SU-DHL-6 (cell line): Measurements from ENCODE around the gene SPZ1.

Source experiments
- H2AFZ ChIP-seq: fragments of 200-600 bp; sonication (generic); 2 replicates; pipeline ENCODE4 v1.6.1; 2014; ENCODE audit warnings: low read depth, mild to moderate bottlenecking, moderate library complexity, mixed read lengths, antibody characterized with exemption, low read length; ENCODE audit not compliant: severe bottlenecking
- H3F3A ChIP-seq: fragments of 200-600 bp; shearing (Covaris generic); 2 replicates; pipeline ENCODE4 v1.6.0; 2016; ENCODE audit warnings: antibody characterized with exemption, mild to moderate bottlenecking; ENCODE audit not compliant: insufficient read depth
- H3K27ac ChIP-seq: fragments of 200-600 bp; sonication (generic); 2 replicates; pipeline ENCODE4 v1.5.1; 2016; ENCODE audit warnings: low read depth, mild to moderate bottlenecking, low read length, moderate library complexity, mixed read lengths
- H3K27me3 ChIP-seq: fragments of 200-600 bp; sonication (generic), shearing (Covaris generic); 2 replicates; pipeline ENCODE4 v1.6.0; 2014; ENCODE audit warnings: mild to moderate bottlenecking, low read length
- H3K36me3 ChIP-seq: fragments of 200-600 bp; sonication (generic); 2 replicates; pipeline ENCODE4 v1.6.1; 2014; ENCODE audit warnings: mild to moderate bottlenecking, low read length, mixed read lengths
- H3K4me2 ChIP-seq: fragments of 300-600, 200-600 bp; shearing (Covaris generic), sonication (generic); 2 replicates; pipeline ENCODE4 v1.6.0; 2014; ENCODE audit warnings: low read length, low read depth, mild to moderate bottlenecking; ENCODE audit not compliant: poor library complexity, severe bottlenecking
- H3K4me3 ChIP-seq: fragments of 200-600 bp; sonication (generic); 2 replicates; pipeline ENCODE4 v1.5.1; 2014; ENCODE audit warnings: antibody characterized with exemption, low read length, mild to moderate bottlenecking, mixed read lengths; ENCODE audit not compliant: insufficient read depth, poor library complexity, severe bottlenecking
- H3K79me2 ChIP-seq: fragments of 200-600 bp; sonication (generic); 2 replicates; pipeline ENCODE4 v1.6.1; 2014; ENCODE audit warnings: mild to moderate bottlenecking, low read length, moderate library complexity; ENCODE audit not compliant: insufficient read depth
- H3K9ac ChIP-seq: fragments of 200-600 bp; sonication (generic); 2 replicates; pipeline ENCODE4 v1.7.0; 2014; ENCODE audit warnings: mild to moderate bottlenecking, low read length
- H3K9me2 ChIP-seq: fragments of 200-600 bp; sonication (generic); replicated peaks from 2 replicates; pipeline ENCODE4 v1.6.1; 2014; ENCODE audit warnings: low read length; ENCODE audit not compliant: insufficient read depth
- H3K9me3 ChIP-seq: fragments of 200-600 bp; sonication (generic); 2 replicates; pipeline ENCODE4 v1.6.1; 2014; ENCODE audit warnings: low read length, mixed read lengths; ENCODE audit not compliant: insufficient read depth
- H4K20me1 ChIP-seq: fragments of 200-600 bp; sonication (generic); 2 replicates; pipeline ENCODE4 v1.6.1; 2014; ENCODE audit warnings: low read depth, mild to moderate bottlenecking, antibody characterized with exemption, low read length, moderate library complexity, mixed read lengths
- EZH2phosphoT487 ChIP-seq: fragments of 200-600 bp; sonication (generic), shearing (Covaris generic); conservative IDR thresholded peaks from 2 replicates; pipeline ENCODE4 v1.6.1; 2018; ENCODE audit warnings: mild to moderate bottlenecking, antibody characterized with exemption, low read length, moderate library complexity, mixed read lengths
- TF ChIP-seq, protein P1 (sequence below): fragments of 200-600 bp; sonication (generic); IDR thresholded peaks from one replicate; pipeline ENCODE4 v1.5.1; 2017; ENCODE audit warnings: antibody characterized with exemption, mild to moderate bottlenecking, low read length, moderate library complexity; ENCODE audit not compliant: insufficient read depth, poor library complexity, severe bottlenecking

Gene SPZ1

DNA sequence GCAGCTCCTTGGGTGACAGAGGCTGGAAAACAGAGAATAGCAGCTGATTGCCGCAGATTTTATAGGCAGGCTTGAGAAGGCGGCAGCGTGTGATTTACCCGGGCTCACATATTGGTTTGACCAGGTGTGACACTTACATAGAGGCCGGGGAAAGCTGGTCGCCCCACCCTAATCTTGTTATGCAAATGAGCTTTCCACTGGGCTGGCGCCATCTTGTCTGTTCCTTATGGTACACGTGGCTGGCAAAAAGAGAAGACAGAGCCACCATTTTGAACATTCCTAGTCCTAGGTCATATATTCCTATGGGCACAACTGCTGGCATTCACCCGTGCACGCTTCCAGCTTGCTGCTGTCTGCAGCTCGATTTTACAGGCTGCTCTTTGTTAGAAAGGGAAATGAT lies 11.3 kb upstream of the SPZ1 start:
- Histone ChIP-seq H3K27me3 (no peaks in the 10 kb centered on the region), H3K9me3 (no peaks in the 10 kb centered on the region), H3K9ac (no peak overlapping the region), H3K79me2 (no peaks in the 10 kb centered on the region), H3F3A (no peaks in the 10 kb centered on the region), H3K27ac (no peak overlapping the region), H4K20me1 (no peaks in the 10 kb centered on the region), H3K4me3 (no peak overlapping the region), H3K36me3 (no peaks in the 10 kb centered on the region), H3K9me2 (no peaks in the 10 kb centered on the region), H2AFZ (no peak overlapping the region), H3K4me2 (no peak overlapping the region)
- TF ChIP-seq, protein P1, sequence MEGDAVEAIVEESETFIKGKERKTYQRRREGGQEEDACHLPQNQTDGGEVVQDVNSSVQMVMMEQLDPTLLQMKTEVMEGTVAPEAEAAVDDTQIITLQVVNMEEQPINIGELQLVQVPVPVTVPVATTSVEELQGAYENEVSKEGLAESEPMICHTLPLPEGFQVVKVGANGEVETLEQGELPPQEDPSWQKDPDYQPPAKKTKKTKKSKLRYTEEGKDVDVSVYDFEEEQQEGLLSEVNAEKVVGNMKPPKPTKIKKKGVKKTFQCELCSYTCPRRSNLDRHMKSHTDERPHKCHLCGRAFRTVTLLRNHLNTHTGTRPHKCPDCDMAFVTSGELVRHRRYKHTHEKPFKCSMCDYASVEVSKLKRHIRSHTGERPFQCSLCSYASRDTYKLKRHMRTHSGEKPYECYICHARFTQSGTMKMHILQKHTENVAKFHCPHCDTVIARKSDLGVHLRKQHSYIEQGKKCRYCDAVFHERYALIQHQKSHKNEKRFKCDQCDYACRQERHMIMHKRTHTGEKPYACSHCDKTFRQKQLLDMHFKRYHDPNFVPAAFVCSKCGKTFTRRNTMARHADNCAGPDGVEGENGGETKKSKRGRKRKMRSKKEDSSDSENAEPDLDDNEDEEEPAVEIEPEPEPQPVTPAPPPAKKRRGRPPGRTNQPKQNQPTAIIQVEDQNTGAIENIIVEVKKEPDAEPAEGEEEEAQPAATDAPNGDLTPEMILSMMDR: no peak
- TF ChIP-seq EZH2phosphoT487: no peak

DNA sequence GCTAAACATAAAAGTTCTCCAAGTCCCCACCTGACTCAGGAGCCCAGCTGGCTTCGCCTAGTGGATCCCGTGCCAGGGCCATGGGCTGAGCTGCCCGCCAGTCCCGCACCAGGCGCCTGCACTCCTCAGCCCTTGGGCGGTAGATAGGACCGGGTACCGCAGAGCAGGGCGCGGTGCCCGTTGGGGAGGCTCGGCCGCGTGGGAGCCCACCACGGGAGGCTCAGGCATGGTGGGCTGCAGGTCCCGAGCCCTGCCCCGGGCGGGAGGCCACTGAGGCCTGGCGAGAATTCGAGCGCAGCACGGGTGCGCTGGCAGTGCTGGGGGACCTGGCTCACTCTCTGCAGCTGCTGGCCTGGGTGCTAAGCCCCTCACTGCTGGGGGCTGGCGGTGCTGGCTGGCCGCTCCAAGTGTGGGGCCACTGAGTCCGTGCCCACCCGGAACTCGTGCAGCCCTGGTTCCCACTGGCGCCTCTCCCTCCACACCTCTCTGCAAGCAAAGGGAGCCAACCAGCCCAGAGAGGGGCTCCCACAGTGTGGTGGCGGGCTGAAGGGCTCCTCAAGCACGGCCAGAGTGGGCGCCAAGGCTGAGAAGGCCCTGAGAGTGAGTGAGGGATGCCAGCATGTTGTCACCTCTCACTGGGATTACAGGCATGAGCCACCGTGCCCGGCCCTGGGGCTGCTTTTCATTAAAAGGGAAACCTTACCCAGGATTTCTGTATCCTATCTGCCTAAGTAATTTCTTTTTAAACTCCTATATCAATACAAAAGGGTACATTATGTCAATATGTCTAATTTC lies 9.7 kb upstream of the SPZ1 start:
- H3K9me3 ChIP-seq: no peaks in the 10 kb centered on the region
- no peak overlapping the region for H3K9ac ChIP-seq
- no peaks in the 10 kb centered on the region for H3K9me2 ChIP-seq
- no peaks in the 10 kb centered on the region for H3K27me3 ChIP-seq
- no peaks in the 10 kb centered on the region for H3K36me3 ChIP-seq
- no peak overlapping the region for H3K4me2 ChIP-seq
- no peaks in the 10 kb centered on the region for H3F3A ChIP-seq
- H3K79me2 ChIP-seq: no peaks in the 10 kb centered on the region
- no peaks in the 10 kb centered on the region for H4K20me1 ChIP-seq
- no peak overlapping the region for H2AFZ ChIP-seq
- TF ChIP-seq, protein P1: no peak
- TF ChIP-seq EZH2phosphoT487: no peak
- H3K4me3 ChIP-seq: no peak overlapping the region
- H3K27ac ChIP-seq: no peak overlapping the region

DNA sequence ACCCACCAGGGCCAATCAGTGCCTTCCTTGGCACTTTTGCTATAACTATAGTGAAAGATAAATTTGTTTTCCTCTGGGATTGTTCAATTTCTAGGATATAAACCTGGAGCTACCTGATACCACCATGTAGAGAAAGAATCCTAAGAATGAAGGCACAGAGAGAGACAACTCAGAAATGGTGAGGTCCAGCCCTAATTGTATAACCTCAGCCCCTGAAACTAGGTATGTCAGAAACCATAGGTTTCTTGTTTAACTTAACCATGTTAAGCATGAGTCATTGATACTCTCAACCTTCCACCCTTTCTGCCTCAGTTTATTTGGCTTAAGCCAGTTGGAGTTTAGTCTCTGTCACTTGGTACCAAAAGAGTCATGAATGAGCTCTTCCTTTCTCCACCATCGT lies 4.6 kb upstream of the SPZ1 start:
- H3K27me3 ChIP-seq: no peaks in the 10 kb centered on the region
- H3K36me3 ChIP-seq: no peaks in the 10 kb centered on the region
- H2AFZ ChIP-seq: no peak overlapping the region
- H3K9ac ChIP-seq: no peak overlapping the region
- no peak overlapping the region for H3K27ac ChIP-seq
- no peaks in the 10 kb centered on the region for H3K79me2 ChIP-seq
- H3F3A ChIP-seq: no peaks in the 10 kb centered on the region
- no peaks in the 10 kb centered on the region for H3K9me3 ChIP-seq
- TF ChIP-seq, protein P1: no peak
- TF ChIP-seq EZH2phosphoT487: no peak
- H3K4me2 ChIP-seq: no peak overlapping the region
- no peaks in the 10 kb centered on the region for H3K9me2 ChIP-seq
- H4K20me1 ChIP-seq: no peaks in the 10 kb centered on the region
- H3K4me3 ChIP-seq: no peak overlapping the region
